GM12878 (cell line): ENCODE results near the gene CHRNB2. TPM values are rescaled to one million over a fixed set of nuclear protein-coding genes. Genes with fewer than 3 reads are reported as not detected.

Experiments
- ATAC-seq: fragments of 200-7000 bp; cut with Tn5 transposase; 3 replicates; pipeline ENCODE4 v1.9.1; 2020; ENCODE audit warnings: mild to moderate bottlenecking, moderate library complexity
- BruUV-seq: library from RNA; stranded (reverse); fragments of 400-500 nt; replicated peaks from 2 replicates; lab custom pipeline; 2021; lab: Mats Ljungman, UMichigan
- CTCF ChIA-PET: fragments of 300-600 bp; sonication (Branson Sonifier 250); formaldehyde crosslinking; extraction: SDS; loops from one replicate; lab custom pipeline; 2021; ENCODE audit warnings: inconsistent platforms; lab: Yijun Ruan, JAX
- POLR2A ChIA-PET: fragments of 350-600 bp; formaldehyde crosslinking; extraction: SDS; loops from one replicate; lab custom pipeline; 2021; ENCODE audit warnings: inconsistent platforms; lab: Charles Lee
- RAD21 ChIA-PET: fragments of 300-600 bp; sonication (Branson Sonifier 250); formaldehyde crosslinking; loops from one replicate; lab custom pipeline; 2023; ENCODE audit warnings: antibody characterized with exemption; ENCODE audit not compliant: unreplicated experiment; lab: Charles Lee
- SMC1A ChIA-PET: fragments of 300-600 bp; sonication (Branson Sonifier 250); formaldehyde crosslinking; loops from one replicate; lab custom pipeline; 2023; ENCODE audit not compliant: unreplicated experiment, uncharacterized antibody; lab: Charles Lee
- DNase-seq: peaks from one replicate; pipeline ENCODE4 v3.0.0-alpha.2; 2011; ENCODE audit warnings: low read depth, low spot score
- FAIRE-seq: peaks from 3 replicates; lab custom pipeline; 2011; peaks lifted over from hg19 to GRCh38; lab: Jason Lieb, UNC
- H2AFZ ChIP-seq: 2 replicates; pipeline ENCODE4 v1.6.0; 2011; ENCODE audit warnings: low read depth, low read length, control low read depth; ENCODE audit not compliant: control insufficient read depth
- H3K27ac ChIP-seq: 2 replicates; pipeline ENCODE4 v1.5.1; 2011; ENCODE audit warnings: control low read depth; ENCODE audit not compliant: control insufficient read depth, insufficient read depth
- H3K27me3 ChIP-seq, 2 experiments: replicated peaks in 1 of 2; 2 replicates each; pipeline versions ENCODE4 v1.6.0 to v1.6.1; 2011; ENCODE audit warnings: low read length in 1 of 2; ENCODE audit not compliant: control insufficient read depth in 2 of 2, insufficient read depth in 2 of 2
- H3K36me3 ChIP-seq, 2 experiments: 2 replicates each; pipeline ENCODE4 v1.5.1; 2011; ENCODE audit warnings: low read length in 1 of 2; ENCODE audit not compliant: control insufficient read depth in 2 of 2, insufficient read depth in 2 of 2
- H3K4me1 ChIP-seq: 2 replicates; pipeline ENCODE4 v1.6.1; 2011; ENCODE audit warnings: mild to moderate bottlenecking, low read length, moderate library complexity, mixed read lengths; ENCODE audit not compliant: control insufficient read depth, insufficient read depth
- H3K4me2 ChIP-seq: 2 replicates; pipeline ENCODE4 v1.6.0; 2011; ENCODE audit warnings: control low read depth; ENCODE audit not compliant: control insufficient read depth, insufficient read depth
- H3K4me3 ChIP-seq: fragments of 200-600 bp; sonication (generic); 2 replicates; pipeline ENCODE4 v1.5.1; 2016
- H3K79me2 ChIP-seq: 2 replicates; pipeline ENCODE4 v1.6.0; 2011; ENCODE audit warnings: low read length; ENCODE audit not compliant: control insufficient read depth, insufficient read depth
- H3K9ac ChIP-seq: 2 replicates; pipeline ENCODE4 v1.8.0; 2011; ENCODE audit warnings: low read length, control low read depth, mixed read lengths; ENCODE audit not compliant: control insufficient read depth, insufficient read depth
- H3K9me3 ChIP-seq: replicated peaks from 3 replicates; pipeline ENCODE4 v1.5.1; 2011; ENCODE audit warnings: mild to moderate bottlenecking, low read length; ENCODE audit not compliant: control insufficient read depth, insufficient read depth
- H4K20me1 ChIP-seq: 2 replicates; pipeline ENCODE4 v1.6.0; 2011; ENCODE audit not compliant: control insufficient read depth, insufficient read depth
- BMI1 ChIP-seq: fragments of 450-650 bp; IDR thresholded peaks from 2 replicates; pipeline ENCODE4 v1.6.1; 2016; ENCODE audit warnings: mild to moderate bottlenecking, moderate library complexity, borderline replicate concordance
- CBX3 ChIP-seq: fragments of 200-600 bp; sonication (generic); IDR thresholded peaks from 2 replicates; pipeline ENCODE4 v1.6.1; 2016; ENCODE audit warnings: low read depth, borderline replicate concordance
- FOS ChIP-seq: IDR thresholded peaks from 3 replicates; pipeline ENCODE4 v1.6.1; 2011; ENCODE audit warnings: borderline replicate concordance; ENCODE audit not compliant: insufficient read length; ENCODE audit errors: extremely low read depth
- MYB ChIP-seq: fragments of 150-350 bp; IDR thresholded peaks from 2 replicates; pipeline ENCODE4 v1.6.1; 2014; ENCODE audit warnings: mild to moderate bottlenecking, low read depth, low read length, borderline replicate concordance
- NFYA ChIP-seq: IDR thresholded peaks from 2 replicates; pipeline ENCODE4 v1.6.1; 2011; ENCODE audit warnings: low read depth, mild to moderate bottlenecking, low read length, improper control_type of control experiment, borderline replicate concordance
- NR2C2 ChIP-seq: IDR thresholded peaks from 2 replicates; pipeline ENCODE4 v1.6.1; 2011; ENCODE audit warnings: borderline replicate concordance, low read depth; ENCODE audit not compliant: control insufficient read depth, insufficient read length
- NR2F1 ChIP-seq: fragments of 450-650 bp; conservative IDR thresholded peaks from 2 replicates; pipeline ENCODE4 v1.6.1; 2017; ENCODE audit warnings: mild to moderate bottlenecking
- POLR2AphosphoS2 ChIP-seq: IDR thresholded peaks from 2 replicates; pipeline ENCODE4 v1.6.1; 2011; ENCODE audit warnings: low read depth, mild to moderate bottlenecking, low read length, improper control_type of control experiment, moderate library complexity
- RELA ChIP-seq: fragments of 450-650 bp; IDR thresholded peaks from 2 replicates; pipeline ENCODE4 v1.8.0; 2014; ENCODE audit warnings: borderline replicate concordance; ENCODE audit not compliant: partially characterized antibody
- RFX5 ChIP-seq: IDR thresholded peaks from 2 replicates; pipeline ENCODE4 v1.6.1; 2011; ENCODE audit warnings: low read depth, low read length, improper control_type of control experiment
- SMARCA5 ChIP-seq: fragments of 450-650 bp; IDR thresholded peaks from 2 replicates; pipeline ENCODE4 v1.6.1; 2017; ENCODE audit warnings: mild to moderate bottlenecking
- SUPT20H ChIP-seq: IDR thresholded peaks from 2 replicates; pipeline ENCODE4 v1.6.1; 2011; ENCODE audit warnings: low read depth, mild to moderate bottlenecking, low read length, moderate library complexity, borderline replicate concordance; ENCODE audit not compliant: control insufficient read depth
- WRNIP1 ChIP-seq: IDR thresholded peaks from 2 replicates; pipeline ENCODE4 v1.6.1; 2011; ENCODE audit warnings: low read depth, low read length, improper control_type of control experiment, borderline replicate concordance
- ZNF24 ChIP-seq: fragments of 450-650 bp; IDR thresholded peaks from 2 replicates; pipeline ENCODE4 v1.6.1; 2017; ENCODE audit warnings: antibody characterized with exemption, mild to moderate bottlenecking
- ZNF384 ChIP-seq: IDR thresholded peaks from 2 replicates; pipeline ENCODE4 v1.6.1; 2012; ENCODE audit warnings: low read depth, mild to moderate bottlenecking, low read length, improper control_type of control experiment, borderline replicate concordance
- WGBS: methylation state at CpG from one replicate; pipeline ENCODE4 v1.1.6; 2016; ENCODE audit warnings: low lambda C conversion rate; ENCODE audit not compliant: insufficient replicate concordance, insufficient coverage; ENCODE audit errors: missing lambda C conversion rate; 5-methylcytosine and 5-hydroxymethylcytosine counted together
- in situ Hi-C: fragments of 300-500 bp; cut with MboI; formaldehyde crosslinking; loops from 9 replicates; pipeline ENCODE4 v1.14.3; 2018; ENCODE audit warnings: mixed read lengths
- intact Hi-C: fragments of 100-400 bp; cut with micrococcal nuclease; formaldehyde crosslinking; loops from one replicate; pipeline ENCODE4 v1.14.2; 2022; ENCODE audit not compliant: unreplicated experiment
- polyA plus RNA-seq, 11 experiments: library from polyadenylated mRNA; depleted of rRNA in 4 of 11; unstranded in 6 of 11; stranded (reverse) in 5 of 11; fragments of >200 nt; fragmentation: Nextera tagmentation in 4 of 11; fragmentation: Illumina TruSeq in 1 of 11; extraction: Ambion mirVana in 4 of 11; extraction: Trizol in 1 of 11; gene quantifications; 1 replicate in 1 of 11; 2 replicates in 10 of 11; pipeline versions ENCODE4 v1.2.1 to v1.2.3, GENCODE V29; 2011 to 2016; ENCODE audit warnings: inconsistent platforms in 2 of 11, missing spikeins in 2 of 11, low read depth in 1 of 11
- total RNA-seq, 4 experiments: library from RNA; depleted of rRNA in 3 of 4; stranded (reverse); fragments of >200 nt in 3 of 4; fragmentation: Illumina TruSeq in 1 of 4; extraction: Trizol in 1 of 4; gene quantifications; 2 replicates each; pipeline versions ENCODE4 v1.2.1 to v1.2.3, GENCODE V29; 2013 to 2021

Gene CHRNB2
- total and polyA plus RNA-seq, 10 of the 15 experiments (the other 5 are each of a cell fraction or from before 2014, with no cell fraction given), result 0.01 to 0.11 (median 0.03) TPM; not detected in 6

DNA sequence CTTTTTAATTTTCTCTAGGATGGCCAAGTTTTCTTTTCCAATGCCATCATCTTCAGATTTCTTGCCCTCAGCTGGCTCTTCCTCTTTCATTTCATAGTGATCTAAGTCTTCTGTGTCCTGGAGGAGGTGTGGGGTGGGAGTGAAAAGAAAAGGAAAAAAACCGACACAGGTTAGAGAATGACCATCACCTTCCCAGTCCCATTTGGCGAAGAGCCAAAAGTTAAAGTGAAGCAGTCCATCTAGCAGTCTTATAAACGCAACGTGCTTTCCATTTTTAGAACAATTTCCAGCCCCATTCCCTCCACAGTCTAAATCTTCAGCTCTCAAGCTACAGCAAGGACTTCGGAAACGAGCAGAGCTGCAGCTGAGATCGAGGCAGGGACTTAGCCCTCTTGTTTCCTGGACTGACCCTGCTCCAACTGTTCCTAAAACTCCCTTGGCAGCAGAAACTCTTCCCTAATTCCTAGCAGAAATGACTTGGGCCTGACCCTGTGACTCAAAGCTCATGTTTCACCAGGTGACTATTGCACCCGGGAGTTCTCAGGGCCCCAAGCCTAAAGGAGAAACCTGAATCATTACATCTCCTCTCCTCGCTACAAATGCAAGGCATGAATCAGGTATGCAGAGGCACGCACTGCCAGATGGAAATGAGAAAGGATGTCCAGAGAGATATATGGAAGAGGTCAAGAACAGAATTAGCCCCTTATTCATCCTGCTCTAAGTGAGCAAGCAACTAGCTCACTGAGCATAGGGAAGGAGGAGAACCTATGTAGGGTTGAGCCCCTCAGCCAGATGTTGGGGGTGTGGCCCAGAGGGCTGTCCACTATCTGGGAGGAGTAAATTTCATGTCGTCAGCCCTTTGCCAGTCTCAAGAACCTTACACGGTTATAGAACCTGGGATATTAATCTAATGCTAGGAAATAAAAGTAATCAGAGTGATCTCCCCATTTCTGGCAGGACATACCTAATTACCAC lies 14.2 kb upstream of the CHRNB2 start:
- H4K20me1 ChIP-seq, result peaks cover 6% of the 10 kb centered on the region; the same call in 1 of the 2 replicates
- ATAC-seq (no peak), DNase-seq (no peak), FAIRE-seq (no peak)
- SMC1A ChIA-PET, result interaction anchor here (1.6 to 2.9 kb wide), 2 partner anchors 56 to 73 kb away, joined by 3 to 20 read pairs; no protein-coding TSS in a partner anchor
- H3K9me3 ChIP-seq, result no peaks in the 10 kb centered on the region
- in situ Hi-C loops, result loop anchor here (5.0 kb wide), 1 partner anchor 66 kb away; no protein-coding TSS in a partner anchor
- no peak overlapping the region for H3K27ac ChIP-seq
- CTCF ChIA-PET, result interaction anchor here (0.7 to 5.2 kb wide), 5 partner anchors 7 to 671 kb away, joined by 3 to 49 read pairs (median 4); no protein-coding TSS in a partner anchor
- H3K27me3 ChIP-seq, result no peaks in the 10 kb centered on the region
- 91% methylated on average over 12 of the region's 12 CpGs for WGBS
- BruUV-seq, result no TSS peak
- no peak overlapping the region for H3K9ac ChIP-seq
- TF ChIP-seq RFX5, result no peak
- TF ChIP-seq ZNF24, result no peak
- RAD21 ChIA-PET, result interaction anchor here (0.6 to 1.7 kb wide), 3 partner anchors 63 to 74 kb away, joined by 3 to 5 read pairs (median 4); no protein-coding TSS in a partner anchor
- H3K79me2 ChIP-seq, result peaks cover 29% of the 10 kb centered on the region
- POLR2A ChIA-PET, result interaction anchor here (0.7 kb wide), 1 partner anchor 61 kb away, joined by 3 read pairs; no protein-coding TSS in a partner anchor
- H3K36me3 ChIP-seq, result peaks cover 34 to 50% of the 10 kb centered on the region in 2 experiments
- H3K4me3 ChIP-seq, result no peak overlapping the region
- H3K4me2 ChIP-seq, result no peak overlapping the region
- H2AFZ ChIP-seq, result no peak overlapping the region
- H3K4me1 ChIP-seq, result peaks cover 20% of the 10 kb centered on the region
- intact Hi-C loops, result no loop called here

- no peak overlapping the region for H2AFZ ChIP-seq
- RAD21 ChIA-PET, result interaction anchor here (1.1 kb wide), 2 partner anchors 76 to 77 kb away, joined by 5 to 6 read pairs; no protein-coding TSS in a partner anchor
- BruUV-seq, result no TSS peak
- no peak for TF ChIP-seq NFYA
- TF ChIP-seq SMARCA5, result no peak
- no peak for TF ChIP-seq CBX3
- TF ChIP-seq WRNIP1, result no peak
- TF ChIP-seq NR2C2, result no peak
- no peak for TF ChIP-seq RELA
- TF ChIP-seq MYB, result no peak
- TF ChIP-seq POLR2AphosphoS2, result no peak
- TF ChIP-seq FOS, result no peak
- TF ChIP-seq NR2F1, result no peak
- no peak for TF ChIP-seq ZNF384
- no peak for TF ChIP-seq BMI1
- no peak for TF ChIP-seq SUPT20H
- TF ChIP-seq, all 136 proteins: peak for 0
- H3K4me3 ChIP-seq, result peak overlapping the region; percentile 88
- 82% methylated on average over 4 of the region's 4 CpGs for WGBS
- in situ Hi-C loops, result no loop called here
- H3K79me2 ChIP-seq, result peaks cover 31% of the 10 kb centered on the region
- intact Hi-C loops, result loop anchor here (5.0 kb wide), 1 partner anchor 191 kb away; no protein-coding TSS in a partner anchor
- ChIA-PET POLR2A (interaction anchor here (0.7 kb wide), 1 partner anchor 442 kb away, joined by 3 read pairs; no protein-coding TSS in a partner anchor), SMC1A (interaction anchor here (1.4 to 3.0 kb wide), 2 partner anchors 8 to 10 kb away, joined by 4 to 15 read pairs; no protein-coding TSS in a partner anchor), CTCF (interaction anchor here (1.1 to 5.2 kb wide), 3 partner anchors 10 to 76 kb away, joined by 4 to 49 read pairs (median 22); no protein-coding TSS in a partner anchor)
- peak overlapping the region; percentile 100 for H3K4me2 ChIP-seq
- peaks cover 5% of the 10 kb centered on the region for H3K4me1 ChIP-seq
- H3K36me3 ChIP-seq, result peaks cover 22 to 24% of the 10 kb centered on the region in 2 experiments
- no peaks in the 10 kb centered on the region for H4K20me1 ChIP-seq
- H3K9ac ChIP-seq, result peak overlapping the region; percentile 82
- DNase-seq (no peak), ATAC-seq (no peak), FAIRE-seq (no peak)
- peak overlapping the region; percentile 88; the same call in 1 of the 2 replicates for H3K27ac ChIP-seq
- H3K27me3 ChIP-seq, result no peaks in the 10 kb centered on the region
- no peaks in the 10 kb centered on the region for H3K9me3 ChIP-seq
These were observed 11.2 kb upstream of the CHRNB2 start for GRCh38 chr1:154556422-154556821.
